HG03558 (cell line): ENCODE data around the gene RARG.
"Not testable (repeated sequence)": the region's sequence is repeated elsewhere in the genome, so short reads cannot be mapped to it uniquely, and the experiment has no call there.

Experiments used
- ATAC-seq: cut with Tn5 transposase; IDR thresholded peaks from one replicate; pipeline ENCODE4 v1.9.1; 2021; ENCODE audit warnings: moderate number of reproducible peaks; ENCODE audit not compliant: unreplicated experiment; ENCODE audit errors: extremely low read depth

RARG gene

GRCh38 chr12:53178803-53179202 is 53.2 kb downstream of the RARG start:
- ATAC-seq = not testable (repeated sequence)

DNA sequence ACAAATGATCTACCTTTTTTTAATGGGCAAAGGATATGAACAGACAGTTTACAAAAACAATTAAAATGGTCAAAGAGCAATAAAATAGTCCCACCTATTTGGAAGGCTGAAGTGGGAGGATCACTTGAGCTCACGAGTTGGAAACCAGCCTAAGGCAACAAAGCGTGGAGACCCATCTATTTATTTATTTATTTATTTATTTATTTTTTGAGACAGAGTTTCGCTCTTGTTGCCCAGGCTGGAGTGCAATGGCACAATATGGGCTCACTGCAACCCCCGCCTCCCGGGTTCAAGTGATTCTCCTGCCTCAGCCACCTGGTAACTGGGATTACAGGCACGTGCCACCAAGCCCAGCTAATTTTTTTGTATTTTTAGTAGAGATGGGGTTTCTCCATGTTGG is 54.6 kb downstream of the RARG start:
- ATAC-seq = not testable (repeated sequence)

DNA sequence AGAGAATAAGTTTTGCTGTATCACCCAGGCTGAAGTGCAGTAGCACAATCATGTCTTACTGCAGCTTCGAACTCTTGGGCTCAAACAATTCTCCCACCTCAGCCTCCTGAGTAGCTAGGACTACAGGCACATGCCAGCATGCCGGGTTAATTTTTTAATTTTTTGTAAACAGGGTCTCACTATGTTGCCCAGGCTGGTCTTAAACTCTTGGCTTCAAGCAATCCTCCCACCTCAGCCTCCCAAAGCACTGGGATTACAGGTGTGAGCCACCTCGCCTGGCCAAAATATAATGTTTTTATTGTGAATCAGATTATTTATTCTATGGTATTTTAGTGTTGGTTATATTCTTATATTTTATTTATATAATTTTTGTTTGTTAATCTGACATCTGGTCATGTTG is 55.3 kb downstream of the RARG start:
- no peak for ATAC-seq

GRCh38 chr12:53174881-53175491 is 57.0 kb downstream of the RARG start:
- no peak for ATAC-seq

GRCh38 chr12:53173085-53173715 is 58.8 kb downstream of the RARG start:
- ATAC-seq = no peak

GRCh38 chr12:53172352-53172751 is 59.7 kb downstream of the RARG start:
- ATAC-seq = no peak

GRCh38 chr12:53171725-53172329 is 60.2 kb downstream of the RARG start:
- ATAC-seq = no peak

GRCh38 chr12:53170876-53171724 is 60.9 kb downstream of the RARG start:
- no peak for ATAC-seq

DNA sequence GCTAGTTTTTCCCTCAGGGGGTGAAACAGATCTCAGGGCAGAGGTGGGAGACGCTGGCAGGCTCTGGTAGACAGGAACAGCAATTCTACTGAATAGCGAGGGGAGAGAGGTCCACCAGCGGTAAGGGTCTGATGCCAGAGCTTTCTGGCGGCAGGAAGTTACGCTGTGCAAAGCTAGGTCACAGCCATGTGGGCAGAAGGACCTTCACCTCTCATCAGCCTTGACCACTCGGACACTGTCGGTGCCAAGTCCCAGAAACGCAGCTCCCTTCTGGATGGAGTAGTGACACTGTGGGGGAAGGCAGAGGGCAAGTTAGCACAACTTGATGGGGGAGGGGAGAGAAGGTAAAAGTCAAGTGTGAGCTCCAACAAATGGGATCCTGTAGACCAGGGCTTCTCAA is 61.8 kb downstream of the RARG start:
- no peak for ATAC-seq

GRCh38 chr12:53169644-53170043 is 62.4 kb downstream of the RARG start:
- no peak for ATAC-seq

GRCh38 chr12:53166837-53167236 is 65.2 kb downstream of the RARG start:
- no peak for ATAC-seq

GRCh38 chr12:53163008-53163407 is 69.0 kb downstream of the RARG start:
- not testable (repeated sequence) for ATAC-seq

GRCh38 chr12:53161119-53161911 is 70.7 kb downstream of the RARG start:
- ATAC-seq = no peak

GRCh38 chr12:53160673-53161072 is 71.3 kb downstream of the RARG start:
- no peak for ATAC-seq
